H9 (cell line): Measurements from ENCODE around the gene UBE4B. TPM values are rescaled to one million over a fixed set of nuclear protein-coding genes. Genes with fewer than 3 reads are reported as not detected.

Experiments
- DNase-seq: peaks from one replicate; pipeline ENCODE4 v3.0.0-alpha.2; 2017
- H2AFZ ChIP-seq: one replicate; pipeline ENCODE4 v1.6.1; 2013; ENCODE audit warnings: mild to moderate bottlenecking, low read length, control low read depth, moderate library complexity
- H2AK5ac ChIP-seq: 2 replicates; pipeline ENCODE4 v1.6.1; 2013; ENCODE audit warnings: low read length, control low read depth, mixed read lengths; ENCODE audit not compliant: insufficient read length
- H2BK120ac ChIP-seq: one replicate; pipeline ENCODE4 v1.6.1; 2013; ENCODE audit warnings: low read depth, mild to moderate bottlenecking, low read length, control low read depth, inconsistent platforms; ENCODE audit not compliant: poor library complexity, severe bottlenecking
- H2BK12ac ChIP-seq: 2 replicates; pipeline ENCODE4 v1.6.1; 2013; ENCODE audit warnings: low read length, control low read depth, mixed read lengths, low read depth; ENCODE audit not compliant: insufficient read length
- H2BK15ac ChIP-seq: 2 replicates; pipeline ENCODE4 v1.6.1; 2013; ENCODE audit warnings: low read depth, low read length, control low read depth
- H2BK20ac ChIP-seq: one replicate; pipeline ENCODE4 v1.6.1; 2013; ENCODE audit warnings: low read depth, mild to moderate bottlenecking, low read length, control low read depth, inconsistent platforms; ENCODE audit not compliant: poor library complexity, severe bottlenecking
- H2BK5ac ChIP-seq: 2 replicates; pipeline ENCODE4 v1.6.1; 2013; ENCODE audit warnings: low read length, control low read depth, mixed read lengths; ENCODE audit not compliant: insufficient read length
- H3K14ac ChIP-seq: 2 replicates; pipeline ENCODE4 v1.6.1; 2013; ENCODE audit warnings: low read length, control low read depth; ENCODE audit not compliant: insufficient read depth
- H3K18ac ChIP-seq: 2 replicates; pipeline ENCODE4 v1.6.1; 2013; ENCODE audit warnings: low read depth, mild to moderate bottlenecking, mixed read lengths, low read length, control low read depth; ENCODE audit not compliant: insufficient read length
- H3K23ac ChIP-seq: 2 replicates; pipeline ENCODE4 v1.6.1; 2013; ENCODE audit warnings: low read length, control low read depth, mixed read lengths, low read depth; ENCODE audit not compliant: insufficient read length
- H3K23me2 ChIP-seq: 2 replicates; pipeline ENCODE4 v1.6.1; 2013; ENCODE audit warnings: low read depth, mild to moderate bottlenecking, mixed read lengths, low read length, control low read depth; ENCODE audit not compliant: insufficient read length, poor library complexity, severe bottlenecking
- H3K27ac ChIP-seq: 2 replicates; pipeline ENCODE4 v1.5.1; 2013; ENCODE audit warnings: low read length, control low read depth, mixed read lengths, low read depth; ENCODE audit not compliant: insufficient read length
- H3K27me3 ChIP-seq: 2 replicates; pipeline ENCODE4 v1.6.1; 2013; ENCODE audit warnings: low read length, control low read depth, inconsistent platforms; ENCODE audit not compliant: insufficient read depth
- H3K4ac ChIP-seq: 2 replicates; pipeline ENCODE4 v1.6.1; 2013; ENCODE audit warnings: low read depth, mild to moderate bottlenecking, control low read depth, inconsistent platforms, low read length, moderate library complexity
- H3K4me1 ChIP-seq: 2 replicates; pipeline ENCODE4 v1.6.1; 2013; ENCODE audit warnings: low read length, control low read depth, inconsistent platforms; ENCODE audit not compliant: insufficient read depth
- H3K4me2 ChIP-seq: 2 replicates; pipeline ENCODE4 v1.6.1; 2013; ENCODE audit warnings: low read length, control low read depth, mixed read lengths; ENCODE audit not compliant: insufficient read length, insufficient read depth
- H3K56ac ChIP-seq: 2 replicates; pipeline ENCODE4 v1.6.1; 2013; ENCODE audit warnings: low read depth, mild to moderate bottlenecking, mixed read lengths, low read length, control low read depth; ENCODE audit not compliant: insufficient read length
- H3K79me1 ChIP-seq: 2 replicates; pipeline ENCODE4 v1.6.1; 2013; ENCODE audit warnings: low read depth, mild to moderate bottlenecking, moderate library complexity, low read length, control low read depth, inconsistent platforms; ENCODE audit not compliant: insufficient read depth, poor library complexity, severe bottlenecking
- H3K79me2 ChIP-seq: 2 replicates; pipeline ENCODE4 v1.6.1; 2013; ENCODE audit warnings: low read length, control low read depth, inconsistent platforms; ENCODE audit not compliant: insufficient read depth
- H3K9ac ChIP-seq: 2 replicates; pipeline ENCODE4 v1.6.1; 2013; ENCODE audit warnings: low read length, control low read depth, mixed read lengths; ENCODE audit not compliant: insufficient read length; ENCODE audit errors: extremely low read depth
- H3K9me3 ChIP-seq: one replicate; pipeline ENCODE4 v1.6.1; 2013; ENCODE audit warnings: low read depth, low read length, inconsistent platforms; ENCODE audit not compliant: control insufficient read depth
- H3T11ph ChIP-seq: one replicate; pipeline ENCODE4 v1.6.1; 2013; ENCODE audit warnings: mild to moderate bottlenecking, low read length, control low read depth, inconsistent platforms
- H4K20me1 ChIP-seq: one replicate; pipeline ENCODE4 v1.6.1; 2013; ENCODE audit not compliant: control insufficient read depth, insufficient read length, insufficient read depth
- H4K5ac ChIP-seq: 2 replicates; pipeline ENCODE4 v1.6.1; 2013; ENCODE audit warnings: low read depth, mild to moderate bottlenecking, mixed read lengths, low read length, control low read depth; ENCODE audit not compliant: insufficient read length
- H4K8ac ChIP-seq: replicated peaks from 2 replicates; pipeline ENCODE4 v1.6.1; 2013; ENCODE audit warnings: low read length, control low read depth, mixed read lengths, low read depth; ENCODE audit not compliant: insufficient read length
- H4K91ac ChIP-seq: 2 replicates; pipeline ENCODE4 v1.6.1; 2013; ENCODE audit warnings: low read depth, mild to moderate bottlenecking, moderate library complexity, mixed read lengths, low read length, control low read depth; ENCODE audit not compliant: insufficient read length
- H3K27ac Mint-ChIP-seq, 3 experiments: 2 replicates in 2 of 3; 3 replicates in 1 of 3; pipeline ENCODE4 v1.8.0; 2020 to 2021; ENCODE audit warnings: mixed read lengths in 3 of 3, mild to moderate bottlenecking in 1 of 3, moderate library complexity in 1 of 3
- H3K27me3 Mint-ChIP-seq: 2 replicates; pipeline ENCODE4 v1.8.0; 2021; ENCODE audit warnings: low read depth, mild to moderate bottlenecking, moderate library complexity, mixed read lengths
- H3K36me3 Mint-ChIP-seq, 3 experiments: 2 replicates in 2 of 3; 3 replicates in 1 of 3; pipeline ENCODE4 v1.8.0; 2020 to 2021; ENCODE audit warnings: low read depth in 3 of 3, mixed read lengths in 3 of 3; ENCODE audit not compliant: insufficient read depth in 1 of 3
- H3K4me1 Mint-ChIP-seq, 2 experiments: 2 replicates each; pipeline ENCODE4 v1.8.0; 2020; ENCODE audit warnings: mixed read lengths in 2 of 2
- H3K4me3 Mint-ChIP-seq, 2 experiments: 2 replicates in 1 of 2; 3 replicates in 1 of 2; pipeline ENCODE4 v1.8.0; 2020 to 2021; ENCODE audit warnings: mild to moderate bottlenecking in 2 of 2, mixed read lengths in 2 of 2, moderate library complexity in 1 of 2
- H3K9me3 Mint-ChIP-seq, 2 experiments: 2 replicates in 1 of 2; 3 replicates in 1 of 2; pipeline ENCODE4 v1.8.0; 2020; ENCODE audit warnings: mild to moderate bottlenecking in 2 of 2, mixed read lengths in 2 of 2, moderate library complexity in 1 of 2
- WGBS: extraction: QIAGEN DNeasy Blood & Tissue Kit; methylation state at CpG from one replicate; pipeline ENCODE4 v1.1.7; 2013; ENCODE audit warnings: missing lambda C conversion rate, low lambda C conversion rate, mixed read lengths; ENCODE audit not compliant: insufficient read length; ENCODE audit errors: extremely low coverage; 5-methylcytosine and 5-hydroxymethylcytosine counted together
- total RNA-seq: library from RNA; stranded (reverse); gene quantifications from 2 replicates; pipeline ENCODE4 v1.2.1, GENCODE V29; 2021
- TF ChIP-seq, protein P1 (sequence below): fragments of 200-600 bp; sonication (generic); conservative IDR thresholded peaks from 3 replicates; pipeline ENCODE4 v1.8.0; 2021; ENCODE audit warnings: antibody characterized with exemption, mild to moderate bottlenecking

UBE4B gene
- total RNA-seq, 1 experiment from 2014 or later: 67.6 TPM

DNA sequence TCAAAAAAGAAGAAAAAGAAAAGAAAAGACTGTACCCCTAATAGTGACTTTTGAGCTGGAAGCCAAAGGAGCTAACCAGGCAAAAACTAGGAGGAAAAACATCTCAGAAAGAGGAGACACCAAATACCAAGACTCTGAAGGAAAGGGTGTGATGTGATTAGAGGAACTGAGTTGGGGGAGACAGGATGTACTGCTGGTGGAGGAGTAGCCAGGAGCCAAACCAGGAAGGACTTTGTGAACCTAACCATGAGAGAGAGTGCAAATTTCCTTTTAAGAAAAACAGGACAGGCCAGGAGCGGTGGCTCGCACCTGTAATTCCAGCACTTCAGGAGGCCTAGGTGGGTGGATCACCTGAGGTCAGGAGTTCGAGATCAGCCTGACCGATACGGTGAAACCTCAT, 39.8 kb upstream of the UBE4B start:
- Histone ChIP-seq H2AFZ (no peak overlapping the region), H2AK5ac (no peak overlapping the region), H2BK12ac (no peak overlapping the region), H3T11ph (no peak overlapping the region), H3K79me1 (no peaks in the 10 kb centered on the region), H3K4me1 (no peaks in the 10 kb centered on the region; the same call in 1 of the 2 replicates), H3K14ac (no peak overlapping the region), H4K20me1 (no peaks in the 10 kb centered on the region), H4K8ac (no peak overlapping the region), H4K91ac (no peak overlapping the region), H3K9me3 (no peaks in the 10 kb centered on the region), H3K23ac (no peak overlapping the region), H2BK20ac (no peak overlapping the region), H3K56ac (no peak overlapping the region), H3K18ac (no peak overlapping the region), H3K4ac (no peak overlapping the region), H3K23me2 (no peaks in the 10 kb centered on the region), H3K4me2 (no peak overlapping the region), H4K5ac (no peak overlapping the region), H2BK15ac (no peak overlapping the region), H3K9ac (no peak overlapping the region), H2BK5ac (no peak overlapping the region), H3K79me2 (no peaks in the 10 kb centered on the region), H3K27ac (no peak overlapping the region), H3K27me3 (peaks cover 7% of the 10 kb centered on the region; the same call in 1 of the 2 replicates), H2BK120ac (no peak overlapping the region)
- Mint-ChIP-seq H3K4me3 (no peak overlapping the region), H3K27me3 (peaks cover 35% of the 10 kb centered on the region), H3K36me3 (no peaks in the 10 kb centered on the region; a peak in 1 of 7 replicates), H3K9me3 (peaks cover 0 to under 1% of the 10 kb centered on the region in 2 experiments; a peak in 1 of 5 replicates), H3K4me1 (peaks cover 4 to 5% of the 10 kb centered on the region in 2 experiments), H3K27ac (no peak overlapping the region; a peak in 1 of 7 replicates)
- TF ChIP-seq, protein P1, sequence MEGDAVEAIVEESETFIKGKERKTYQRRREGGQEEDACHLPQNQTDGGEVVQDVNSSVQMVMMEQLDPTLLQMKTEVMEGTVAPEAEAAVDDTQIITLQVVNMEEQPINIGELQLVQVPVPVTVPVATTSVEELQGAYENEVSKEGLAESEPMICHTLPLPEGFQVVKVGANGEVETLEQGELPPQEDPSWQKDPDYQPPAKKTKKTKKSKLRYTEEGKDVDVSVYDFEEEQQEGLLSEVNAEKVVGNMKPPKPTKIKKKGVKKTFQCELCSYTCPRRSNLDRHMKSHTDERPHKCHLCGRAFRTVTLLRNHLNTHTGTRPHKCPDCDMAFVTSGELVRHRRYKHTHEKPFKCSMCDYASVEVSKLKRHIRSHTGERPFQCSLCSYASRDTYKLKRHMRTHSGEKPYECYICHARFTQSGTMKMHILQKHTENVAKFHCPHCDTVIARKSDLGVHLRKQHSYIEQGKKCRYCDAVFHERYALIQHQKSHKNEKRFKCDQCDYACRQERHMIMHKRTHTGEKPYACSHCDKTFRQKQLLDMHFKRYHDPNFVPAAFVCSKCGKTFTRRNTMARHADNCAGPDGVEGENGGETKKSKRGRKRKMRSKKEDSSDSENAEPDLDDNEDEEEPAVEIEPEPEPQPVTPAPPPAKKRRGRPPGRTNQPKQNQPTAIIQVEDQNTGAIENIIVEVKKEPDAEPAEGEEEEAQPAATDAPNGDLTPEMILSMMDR: no peak
- no peak for DNase-seq
- no CpG with 5 or more reads among the region's 5 CpGs for WGBS
